Trophoblast cell (in vitro differentiated cells and primary cell): ENCODE measurements around the gene OR2V2.

ENCODE experiments used
- DNase-seq, 2 donors: peaks; one replicate each; pipeline ENCODE4 v3.0.0-alpha.2; 2016
- H2AFZ ChIP-seq: 2 replicates; pipeline ENCODE4 v1.6.1; 2013; ENCODE audit warnings: low read length, moderate library complexity, mild to moderate bottlenecking; ENCODE audit not compliant: insufficient read depth, poor library complexity
- H2AK5ac ChIP-seq: 2 replicates; pipeline ENCODE4 v1.6.1; 2013; ENCODE audit warnings: mild to moderate bottlenecking, low read length
- H2BK120ac ChIP-seq: 2 replicates; pipeline ENCODE4 v1.6.1; 2013; ENCODE audit warnings: low read length, mild to moderate bottlenecking, moderate library complexity; ENCODE audit not compliant: insufficient read depth, poor library complexity
- H2BK12ac ChIP-seq: 2 replicates; pipeline ENCODE4 v1.6.1; 2013; ENCODE audit warnings: mild to moderate bottlenecking, low read length, moderate library complexity
- H2BK5ac ChIP-seq: 2 replicates; pipeline ENCODE4 v1.6.1; 2013; ENCODE audit warnings: low read length, low read depth, moderate library complexity, mild to moderate bottlenecking; ENCODE audit not compliant: poor library complexity
- H3K14ac ChIP-seq: 2 replicates; pipeline ENCODE4 v1.6.1; 2013; ENCODE audit warnings: mild to moderate bottlenecking, low read length
- H3K18ac ChIP-seq: 2 replicates; pipeline ENCODE4 v1.6.1; 2013; ENCODE audit warnings: mild to moderate bottlenecking, low read length
- H3K23ac ChIP-seq: 2 replicates; pipeline ENCODE4 v1.6.1; 2013; ENCODE audit warnings: low read length
- H3K27ac ChIP-seq: 2 replicates; pipeline ENCODE4 v1.5.1; 2013; ENCODE audit warnings: low read depth, mild to moderate bottlenecking, inconsistent platforms, low read length, moderate library complexity
- H3K27me3 ChIP-seq: 2 replicates; pipeline ENCODE4 v1.6.1; 2013; ENCODE audit warnings: inconsistent platforms, mild to moderate bottlenecking, low read length, moderate library complexity; ENCODE audit not compliant: insufficient read depth
- H3K36me3 ChIP-seq, 2 experiments: 1 replicate in 1 of 2; 2 replicates in 1 of 2; pipeline ENCODE4 v1.6.1; 2013; ENCODE audit warnings: low read length in 2 of 2, mild to moderate bottlenecking in 2 of 2, moderate library complexity in 1 of 2; ENCODE audit not compliant: insufficient read depth in 2 of 2, control insufficient read depth in 1 of 2
- H3K4ac ChIP-seq: 2 replicates; pipeline ENCODE4 v1.6.1; 2013; ENCODE audit warnings: low read depth, mild to moderate bottlenecking, low read length, moderate library complexity
- H3K4me1 ChIP-seq, 2 experiments: 1 replicate in 1 of 2; 2 replicates in 1 of 2; pipeline ENCODE4 v1.6.1; 2013; ENCODE audit warnings: low read length in 2 of 2, mild to moderate bottlenecking in 2 of 2, moderate library complexity in 1 of 2; ENCODE audit not compliant: insufficient read depth in 2 of 2, control insufficient read depth in 1 of 2
- H3K4me2 ChIP-seq: 2 replicates; pipeline ENCODE4 v1.6.1; 2013; ENCODE audit warnings: inconsistent platforms, mild to moderate bottlenecking, low read length, moderate library complexity
- H3K4me3 ChIP-seq: 2 replicates; pipeline ENCODE4 v1.5.1; 2013; ENCODE audit warnings: mild to moderate bottlenecking, low read depth, low read length, inconsistent platforms
- H3K79me1 ChIP-seq: one replicate; pipeline ENCODE4 v1.6.1; 2013; ENCODE audit warnings: low read length
- H3K79me2 ChIP-seq: 2 replicates; pipeline ENCODE4 v1.6.1; 2013; ENCODE audit warnings: low read length, mild to moderate bottlenecking; ENCODE audit not compliant: control insufficient read depth, insufficient read depth, poor library complexity
- H3K9ac ChIP-seq: 2 replicates; pipeline ENCODE4 v1.6.1; 2013; ENCODE audit warnings: mild to moderate bottlenecking, low read length
- H3K9me3 ChIP-seq: 2 replicates; pipeline ENCODE4 v1.6.1; 2013; ENCODE audit warnings: low read depth, mild to moderate bottlenecking, control low read depth, inconsistent platforms, low read length; ENCODE audit not compliant: insufficient read depth
- H4K12ac ChIP-seq: 2 replicates; pipeline ENCODE4 v1.6.1; 2013; ENCODE audit warnings: low read depth, mild to moderate bottlenecking, low read length, moderate library complexity
- H4K8ac ChIP-seq: 2 replicates; pipeline ENCODE4 v1.6.1; 2013; ENCODE audit warnings: low read depth, mild to moderate bottlenecking, low read length, moderate library complexity
- H4K91ac ChIP-seq: one replicate; pipeline ENCODE4 v1.6.1; 2013; ENCODE audit warnings: low read depth, mild to moderate bottlenecking, low read length, moderate library complexity
- WGBS: extraction: QIAGEN DNeasy Blood & Tissue Kit; methylation state at CpG from one replicate; pipeline ENCODE4 v1.1.7; 2013; ENCODE audit warnings: missing lambda C conversion rate; ENCODE audit not compliant: insufficient read length, insufficient coverage; ENCODE audit errors: extremely low coverage; 5-methylcytosine and 5-hydroxymethylcytosine counted together

The OR2V2 gene

DNA sequence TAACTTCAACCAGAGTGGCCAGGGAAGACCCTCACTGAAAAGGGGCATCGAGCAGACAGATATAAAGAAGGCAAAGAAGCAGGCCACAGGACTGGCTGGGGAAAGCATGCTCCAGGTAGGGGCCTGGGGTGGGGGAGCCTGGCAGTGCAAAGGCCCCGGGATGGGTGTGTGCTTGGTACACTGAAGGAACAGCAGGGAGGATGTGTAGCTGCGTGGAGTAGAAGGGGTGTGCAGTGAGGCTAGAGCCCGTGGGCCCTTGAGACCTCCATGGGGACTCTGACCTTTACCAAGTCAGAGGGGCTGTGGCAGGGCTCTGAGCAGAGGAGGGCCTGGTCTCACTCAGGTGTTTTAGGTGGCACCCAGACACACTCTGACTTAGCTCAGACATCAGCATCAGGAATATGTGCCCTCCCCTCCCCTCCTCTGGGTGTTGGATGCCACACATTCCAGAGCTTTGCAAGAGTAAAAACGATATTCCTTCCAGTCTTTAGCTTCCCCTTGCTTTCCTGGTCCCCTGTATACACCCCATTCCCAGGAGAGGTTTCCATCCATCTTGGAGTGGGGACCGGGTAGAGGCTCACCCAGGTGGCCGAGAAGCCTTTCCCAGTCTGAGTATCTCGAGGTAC, 50.1 kb downstream of the OR2V2 start:
- Histone ChIP-seq H2AK5ac (no peak overlapping the region), H3K79me2 (no peaks in the 10 kb centered on the region), H2BK5ac (no peak overlapping the region), H2BK120ac (no peak overlapping the region), H3K4me3 (no peak overlapping the region), H3K18ac (no peak overlapping the region), H3K4me2 (no peak overlapping the region), H3K9me3 (no peaks in the 10 kb centered on the region), H4K91ac (no peak overlapping the region), H3K27me3 (no peaks in the 10 kb centered on the region), H4K12ac (no peak overlapping the region), H4K8ac (no peak overlapping the region), H3K23ac (no peak overlapping the region), H3K27ac (no peak overlapping the region), H3K4ac (no peak overlapping the region), H3K36me3 (no peaks in the 10 kb centered on the region), H2AFZ (no peak overlapping the region), H3K4me1 (peaks cover under 1 to 12% of the 10 kb centered on the region in 2 experiments), H3K79me1 (no peaks in the 10 kb centered on the region), H3K14ac (no peak overlapping the region), H2BK12ac (no peak overlapping the region), H3K9ac (no peak overlapping the region)
- no CpG with 5 or more reads among the region's 8 CpGs for WGBS
- DNase-seq = no peak

GRCh38 chr5:181198106-181198685, 50.8 kb downstream of the OR2V2 start:
- H3K4me1 ChIP-seq = peaks cover 0 to 11% of the 10 kb centered on the region in 2 experiments
- no peak overlapping the region for H3K14ac ChIP-seq
- no peaks in the 10 kb centered on the region for H3K79me1 ChIP-seq
- H3K79me2 ChIP-seq = no peaks in the 10 kb centered on the region
- no peak overlapping the region for H3K27ac ChIP-seq
- no peak overlapping the region for H4K12ac ChIP-seq
- no peak overlapping the region for H3K4me3 ChIP-seq
- H2BK120ac ChIP-seq = no peak overlapping the region
- H3K9ac ChIP-seq = no peak overlapping the region
- H4K8ac ChIP-seq = no peak overlapping the region
- H3K9me3 ChIP-seq = no peaks in the 10 kb centered on the region
- H2BK12ac ChIP-seq = no peak overlapping the region
- no peak overlapping the region for H3K4ac ChIP-seq
- no peak overlapping the region for H2BK5ac ChIP-seq
- H3K4me2 ChIP-seq = no peak overlapping the region
- H3K27me3 ChIP-seq = peaks cover 3% of the 10 kb centered on the region
- H2AK5ac ChIP-seq = no peak overlapping the region
- H3K23ac ChIP-seq = no peak overlapping the region
- no peak overlapping the region for H4K91ac ChIP-seq
- WGBS = no CpG with 5 or more reads among the region's 12 CpGs
- no peak for DNase-seq
- H3K18ac ChIP-seq = no peak overlapping the region
- no peaks in the 10 kb centered on the region for H3K36me3 ChIP-seq
- H2AFZ ChIP-seq = no peak overlapping the region

GRCh38 chr5:181198905-181199519, 51.6 kb downstream of the OR2V2 start:
- Histone ChIP-seq H3K4me3 (no peak overlapping the region), H3K4me2 (no peak overlapping the region), H3K36me3 (no peaks in the 10 kb centered on the region), H3K9me3 (peaks cover under 1% of the 10 kb centered on the region), H4K12ac (no peak overlapping the region), H3K27ac (no peak overlapping the region), H2AFZ (no peak overlapping the region), H2AK5ac (no peak overlapping the region), H2BK5ac (no peak overlapping the region), H2BK12ac (no peak overlapping the region), H3K79me1 (no peaks in the 10 kb centered on the region), H3K4me1 (peaks cover 3 to 14% of the 10 kb centered on the region in 2 experiments), H3K27me3 (peaks cover 10% of the 10 kb centered on the region), H3K4ac (no peak overlapping the region), H3K9ac (no peak overlapping the region), H3K79me2 (no peaks in the 10 kb centered on the region), H4K91ac (no peak overlapping the region), H3K14ac (no peak overlapping the region), H4K8ac (no peak overlapping the region), H3K23ac (no peak overlapping the region), H3K18ac (no peak overlapping the region), H2BK120ac (no peak overlapping the region)
- WGBS = no CpG with 5 or more reads among the region's 9 CpGs
- no peak for DNase-seq

- Histone ChIP-seq H3K18ac (no peak overlapping the region), H4K12ac (no peak overlapping the region), H2AK5ac (no peak overlapping the region), H2BK5ac (no peak overlapping the region), H3K27me3 (peaks cover 20% of the 10 kb centered on the region), H3K9me3 (peaks cover 3% of the 10 kb centered on the region), H3K9ac (no peak overlapping the region), H2BK120ac (no peak overlapping the region), H3K14ac (no peak overlapping the region), H3K27ac (no peak overlapping the region), H3K4me3 (no peak overlapping the region), H3K23ac (peak overlapping the region; percentile 27), H3K79me2 (no peaks in the 10 kb centered on the region), H3K4me1 (peaks cover 10 to 24% of the 10 kb centered on the region in 2 experiments), H3K4me2 (no peak overlapping the region), H3K36me3 (no peaks in the 10 kb centered on the region), H2AFZ (no peak overlapping the region), H4K8ac (no peak overlapping the region), H4K91ac (no peak overlapping the region), H2BK12ac (no peak overlapping the region), H3K79me1 (no peaks in the 10 kb centered on the region), H3K4ac (no peak overlapping the region)
- no CpG with 5 or more reads among the region's 12 CpGs for WGBS
- no peak for DNase-seq
Observed at GRCh38 chr5:181199881-181200638, 52.7 kb downstream of the OR2V2 start.
